ENCODE data around the gene HACD1.

DNA sequence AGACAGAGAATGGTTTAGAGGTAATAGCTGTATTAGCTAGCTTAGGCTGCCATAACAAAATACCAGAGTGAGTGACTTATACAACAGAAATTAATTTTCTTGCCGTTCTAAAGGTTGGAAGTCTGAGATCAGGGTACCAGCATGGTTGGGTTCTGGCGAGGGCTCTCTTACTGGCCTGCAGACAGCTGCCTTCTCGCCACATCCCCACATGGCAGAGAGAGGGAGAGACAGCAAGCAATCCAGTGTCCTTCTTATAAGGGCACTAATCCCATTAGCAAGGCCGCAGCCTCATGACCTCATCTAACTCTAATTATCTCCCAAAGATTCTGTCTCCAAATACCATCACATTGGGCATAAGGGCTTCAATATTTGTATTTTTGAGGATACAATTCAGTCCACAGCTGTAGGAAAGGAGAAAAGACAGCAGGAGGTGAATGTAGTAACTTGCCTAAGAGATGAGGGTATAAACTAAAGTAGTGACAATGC lies 23.2 kb upstream of the HACD1 start:
- TF ChIP-seq, protein P1, sequence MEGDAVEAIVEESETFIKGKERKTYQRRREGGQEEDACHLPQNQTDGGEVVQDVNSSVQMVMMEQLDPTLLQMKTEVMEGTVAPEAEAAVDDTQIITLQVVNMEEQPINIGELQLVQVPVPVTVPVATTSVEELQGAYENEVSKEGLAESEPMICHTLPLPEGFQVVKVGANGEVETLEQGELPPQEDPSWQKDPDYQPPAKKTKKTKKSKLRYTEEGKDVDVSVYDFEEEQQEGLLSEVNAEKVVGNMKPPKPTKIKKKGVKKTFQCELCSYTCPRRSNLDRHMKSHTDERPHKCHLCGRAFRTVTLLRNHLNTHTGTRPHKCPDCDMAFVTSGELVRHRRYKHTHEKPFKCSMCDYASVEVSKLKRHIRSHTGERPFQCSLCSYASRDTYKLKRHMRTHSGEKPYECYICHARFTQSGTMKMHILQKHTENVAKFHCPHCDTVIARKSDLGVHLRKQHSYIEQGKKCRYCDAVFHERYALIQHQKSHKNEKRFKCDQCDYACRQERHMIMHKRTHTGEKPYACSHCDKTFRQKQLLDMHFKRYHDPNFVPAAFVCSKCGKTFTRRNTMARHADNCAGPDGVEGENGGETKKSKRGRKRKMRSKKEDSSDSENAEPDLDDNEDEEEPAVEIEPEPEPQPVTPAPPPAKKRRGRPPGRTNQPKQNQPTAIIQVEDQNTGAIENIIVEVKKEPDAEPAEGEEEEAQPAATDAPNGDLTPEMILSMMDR (conservative IDR thresholded peaks at IDR 0.05 in 1 of 2, IDR thresholded peaks at IDR 0.05 in 1 of 2; ENCODE audit: low read depth in 1 of 2, low read length in 2 of 2) = no peak
- no peak for TF ChIP-seq EZH2 (IDR thresholded peaks at IDR 0.05; ENCODE audit: low read length, missing control alignments)

Measured in fibroblast of lung (primary cell).